Gastroesophageal sphincter (tissue), 4 donors: ENCODE measurements around the gene GSTM3. TPM values are rescaled to one million over a fixed set of nuclear protein-coding genes. Genes with fewer than 3 reads are reported as not detected.
A peak's percentile ranks its signal among the peaks of the same experiment; 100 is the strongest.

Source experiments
- ATAC-seq: fragments of 150-250 bp; one replicate; pipeline ENCODE4 v1.9.1; 2016; ENCODE audit warnings: mild to moderate bottlenecking, moderate library complexity
- H3K27ac ChIP-seq, 4 donors: fragments of 200-600 bp; sonication (generic) in 3 of 4; 1 replicate in 3 of 4; 2 replicates in 1 of 4; pipeline ENCODE4 v1.5.1; 2016 to 2019
- H3K27me3 ChIP-seq: fragments of 200-600 bp; sonication (generic); one replicate; pipeline ENCODE4 v1.5.1; 2019
- H3K36me3 ChIP-seq, 2 donors: fragments of 200-600 bp; sonication (generic); one replicate each; pipeline ENCODE4 v1.5.1; 2019; ENCODE audit warnings: control low read depth in 1 of 2
- H3K4me1 ChIP-seq, 3 donors: fragments of 200-600 bp; sonication (generic); 1 replicate in 2 of 3; 2 replicates in 1 of 3; pipeline ENCODE4 v1.5.1; 2016 to 2019; ENCODE audit warnings: control low read depth in 2 of 3
- H3K4me3 ChIP-seq, 2 donors: fragments of 200-600 bp; sonication (generic); one replicate each; pipeline ENCODE4 v1.5.1; 2019; ENCODE audit warnings: mild to moderate bottlenecking in 1 of 2, moderate library complexity in 1 of 2
- H3K9me3 ChIP-seq, 3 donors: fragments of 200-600 bp; sonication (generic); one replicate each; pipeline ENCODE4 v1.5.1; 2017 to 2019; ENCODE audit warnings: control low read depth in 2 of 3
- CTCF ChIP-seq, 4 experiments: fragments of 200-600 bp in 2 of 4; fragments of 450-650 bp in 2 of 4; sonication (generic) in 1 of 4; IDR thresholded peaks; one replicate each; pipeline ENCODE4 v1.5.1; 2017 to 2019; ENCODE audit warnings: antibody characterized with exemption in 4 of 4, mild to moderate bottlenecking in 2 of 4, moderate library complexity in 2 of 4
- EP300 ChIP-seq: sonication (generic); formaldehyde crosslinking; IDR thresholded peaks from one replicate; pipeline ENCODE4 v1.6.1; 2017; ENCODE audit warnings: antibody characterized with exemption, mild to moderate bottlenecking
- POLR2A ChIP-seq, 2 donors: fragments of 450-650 bp; IDR thresholded peaks; one replicate each; pipeline ENCODE4 v1.6.1; 2017; ENCODE audit warnings: antibody characterized with exemption in 2 of 2, mild to moderate bottlenecking in 2 of 2, moderate library complexity in 1 of 2
- POLR2AphosphoS5 ChIP-seq: sonication (generic); formaldehyde crosslinking; IDR thresholded peaks from one replicate; pipeline ENCODE4 v1.6.1; 2017; ENCODE audit warnings: antibody characterized with exemption
- WGBS, 2 donors: methylation state at CpG; one replicate each; pipeline ENCODE4 v1.1.5; 2018; ENCODE audit warnings: low coverage in 1 of 2; 5-methylcytosine and 5-hydroxymethylcytosine counted together
- total RNA-seq, 4 donors: library from RNA; depleted of rRNA; stranded (reverse); fragments of >200 nt; gene quantifications; one replicate each; pipeline ENCODE4 v1.1.0, GENCODE V29; 2016

The GSTM3 gene
- 10 to 100 TPM; 70.1 to 90.9 (median 80.1) TPM for total RNA-seq

GRCh38 chr1:109740615-109741373 lies at the start of gene GSTM3:
Gene GSTM3, minus strand, starts transcription at chr1:109741038. Its CDS starts 751 bp downstream, at chr1:109740287.
- Histone ChIP-seq H3K9me3 (no peaks in the 10 kb centered on the region), H3K27ac (peak within 1 kb of the TSS; percentile 47 to 86 (median 80)), H3K4me3 (peak within 1 kb of the TSS; percentile 72 to 87), H3K36me3 (peaks cover 0 to 21% of the 10 kb centered on the region in 2 donors), H3K4me1 (peaks cover 0 to 22% (median 0%) of the 10 kb centered on the region in 3 donors), H3K27me3 (no peaks in the 10 kb centered on the region)
- TF ChIP-seq POLR2A (IDR thresholded peaks at IDR 0.05): no peak
- no peak for TF ChIP-seq POLR2AphosphoS5
- TF ChIP-seq EP300: no peak
- 0 to 6% methylated on average over 3 to 9 of the region's 10 CpGs for WGBS, 2 donors
- ATAC-seq: peak; percentile 54

GRCh38 chr1:109790329-109790728 lies 49.5 kb upstream of the GSTM3 start:
- TF ChIP-seq POLR2A (IDR thresholded peaks at IDR 0.05) (no peak), CTCF (IDR thresholded peaks at IDR 0.05) (no peak), EP300 (no peak), POLR2AphosphoS5 (no peak)
- H3K27ac ChIP-seq: peak overlapping the region in 2 of 4 donors; percentile 51 to 66
- WGBS, 2 donors: 100% methylated on average over 1 of the region's 2 CpGs; no CpG with 5 or more reads in 1 of the 2 donors

GRCh38 chr1:109789551-109790180 lies 48.8 kb upstream of the GSTM3 start:
- Histone ChIP-seq H3K36me3 (no peaks in the 10 kb centered on the region), H3K9me3 (no peaks in the 10 kb centered on the region), H3K4me3 (no peak overlapping the region), H3K4me1 (peaks cover 0 to 71% (median 48%) of the 10 kb centered on the region in 3 donors), H3K27ac (no peak overlapping the region), H3K27me3 (no peaks in the 10 kb centered on the region)
- TF ChIP-seq POLR2A (IDR thresholded peaks at IDR 0.05): no peak
- ATAC-seq: no peak
- WGBS, 2 donors: 76 to 78% methylated on average over 3 to 6 of the region's 9 CpGs

More at GRCh38 chr1:109790329-109790728, 49.5 kb upstream of the GSTM3 start:
- Histone ChIP-seq H3K9me3 (no peaks in the 10 kb centered on the region), H3K36me3 (no peaks in the 10 kb centered on the region), H3K27me3 (no peaks in the 10 kb centered on the region), H3K4me1 (peaks cover 0 to 70% (median 48%) of the 10 kb centered on the region in 3 donors), H3K4me3 (no peak overlapping the region)
- ATAC-seq: no peak

GRCh38 chr1:109788695-109789521 lies 48.1 kb upstream of the GSTM3 start:
- peaks cover 0 to 71% (median 47%) of the 10 kb centered on the region in 3 donors for H3K4me1 ChIP-seq

More at GRCh38 chr1:109788695-109789521, 48.1 kb upstream of the GSTM3 start:
- no peaks in the 10 kb centered on the region for H3K36me3 ChIP-seq
- H3K27me3 ChIP-seq: no peaks in the 10 kb centered on the region
- H3K9me3 ChIP-seq: no peaks in the 10 kb centered on the region
- H3K4me3 ChIP-seq: no peak overlapping the region
- H3K27ac ChIP-seq: no peak overlapping the region
- 73 to 76% methylated on average over 3 to 4 of the region's 9 CpGs for WGBS, 2 donors
- TF ChIP-seq CTCF (IDR thresholded peaks at IDR 0.05): peak in 1 of 4 experiments; percentile 16
- TF ChIP-seq POLR2AphosphoS5: no peak
- ATAC-seq: no peak
